ENCODE measurements around the gene ARG1. TPM values are rescaled to one million over a fixed set of nuclear protein-coding genes. Genes with fewer than 3 reads are reported as not detected.
A peak's percentile ranks its signal among the peaks of the same experiment; 100 is the strongest.

The ARG1 gene
- total and polyA plus RNA-seq, 2 of the 8 experiments (the other 6 are each of a cell fraction or from before 2014, with no cell fraction given) = not detected

GRCh38 chr6:131597446-131597845, 24.4 kb downstream of the ARG1 start:
- H2AFZ ChIP-seq (ENCODE audit: low read length) = no peak overlapping the region
- FAIRE-seq (no peak), DNase-seq (ENCODE audit: low read depth in 1 of 2, low spot score in 2 of 2) (no peak)
- no peaks in the 10 kb centered on the region for H3K9me3 ChIP-seq (ENCODE audit: insufficient read depth in 2 of 2, low read depth in 1 of 2, low read length in 1 of 2)
- no peak overlapping the region for H3K18ac ChIP-seq (ENCODE audit: extremely low read depth, low read length)
- no peaks in the 10 kb centered on the region for H3K4me1 ChIP-seq (replicated peaks in 1 of 4; ENCODE audit: control insufficient read depth in 3 of 4, insufficient read depth in 4 of 4, low read length in 3 of 4)
- no peaks in the 10 kb centered on the region for H3K79me1 ChIP-seq (ENCODE audit: low read depth, low read length)
- H3K14ac ChIP-seq (ENCODE audit: insufficient read length) = no peak overlapping the region
- H4K91ac ChIP-seq (replicated peaks; ENCODE audit: insufficient read length, low read length) = no peak overlapping the region
- H2BK120ac ChIP-seq (replicated peaks; ENCODE audit: low read depth, low read length) = no peak overlapping the region
- H2BK12ac ChIP-seq (ENCODE audit: low read depth, low read length) = no peak overlapping the region
- no peak overlapping the region for H3K27ac ChIP-seq (ENCODE audit: low read depth, low read length)
- no peak overlapping the region for H3K4me3 ChIP-seq (ENCODE audit: extremely low read depth in 1 of 4, insufficient read depth in 2 of 4, low read depth in 3 of 4, low read length in 4 of 4)
- H3K79me2 ChIP-seq (ENCODE audit: control insufficient read depth in 1 of 2, insufficient read depth in 2 of 2, low read length in 2 of 2) = no peaks in the 10 kb centered on the region
- H4K5ac ChIP-seq (ENCODE audit: insufficient read length, low read depth, low read length) = no peak overlapping the region
- H3K23ac ChIP-seq (ENCODE audit: insufficient read length) = no peak overlapping the region
- no peak overlapping the region for H3K56ac ChIP-seq (replicated peaks; ENCODE audit: insufficient read length, low read depth, low read length)
- POLR2A ChIA-PET (ENCODE audit: partially characterized antibody) = no interaction called here
- peaks cover 5 to 58% (median 27%) of the 10 kb centered on the region in 4 experiments; a peak in 7 of 8 replicates for H3K36me3 ChIP-seq (ENCODE audit: control insufficient read depth in 2 of 4, insufficient read depth in 4 of 4, low read length in 3 of 4)
- H4K20me1 ChIP-seq (replicated peaks in 1 of 2; ENCODE audit: control insufficient read depth in 1 of 2, insufficient read depth in 2 of 2, low read length in 2 of 2) = no peaks in the 10 kb centered on the region
- no peaks in the 10 kb centered on the region for H3K27me3 ChIP-seq (replicated peaks in 1 of 4; ENCODE audit: control insufficient read depth in 3 of 4, extremely low read depth in 1 of 4, insufficient read depth in 3 of 4, low read length in 3 of 4)
- H3K4me2 ChIP-seq (ENCODE audit: insufficient read depth in 1 of 2, low read depth in 2 of 2, low read length in 2 of 2) = no peak overlapping the region
- H3K23me2 ChIP-seq (ENCODE audit: low read depth, low read length) = no peaks in the 10 kb centered on the region
- no peak overlapping the region for H2BK20ac ChIP-seq (ENCODE audit: low read length)
- H4K8ac ChIP-seq (ENCODE audit: extremely low read depth, insufficient read depth, low read length) = no peak overlapping the region
- WGBS, 2 experiments (ENCODE audit: extremely low coverage in 1 of 2, insufficient coverage in 1 of 2, insufficient read length in 1 of 2, insufficient replicate concordance in 2 of 2, low coverage in 1 of 2, low lambda C conversion rate in 2 of 2, missing lambda C conversion rate in 1 of 2) = 77% methylated on average over 3 of the region's 3 CpGs; no CpG with 5 or more reads in 1 of the 2 experiments
- TF ChIP-seq RXRA (IDR thresholded peaks at IDR 0.05; ENCODE audit: insufficient read depth, low read depth, low read length) = no peak
- peak; percentile 22 to 29; a peak in 3 of 4 replicates for TF ChIP-seq RAD21 (IDR thresholded peaks at IDR 0.05 in 1 of 2, conservative IDR thresholded peaks at IDR 0.05 in 1 of 2; ENCODE audit: low read depth in 2 of 2, low read length in 2 of 2)
- peak in 2 of 3 experiments; percentile 10 to 48; a peak in 2 of 4 replicates for TF ChIP-seq CTCF (IDR thresholded peaks at IDR 0.05; ENCODE audit: control extremely low read depth in 1 of 3, insufficient read depth in 1 of 3, low read depth in 1 of 3, low read length in 3 of 3)
- H2BK5ac ChIP-seq (ENCODE audit: low read depth, low read length) = no peak overlapping the region
- H2BK15ac ChIP-seq (ENCODE audit: low read length) = no peak overlapping the region
- no peak overlapping the region for H2AK5ac ChIP-seq (ENCODE audit: low read depth, low read length)
- no peak overlapping the region for H3K9ac ChIP-seq (replicated peaks in 1 of 4; ENCODE audit: extremely low read depth in 1 of 4, low read depth in 3 of 4, low read length in 3 of 4)
- CTCF ChIA-PET (ENCODE audit: partially characterized antibody) = interaction anchor here (0.7 to 2.0 kb wide), 8 partner anchors 10 to 707 kb away, joined by 3 to 9 read pairs (median 4); no protein-coding TSS in a partner anchor
- H3K4ac ChIP-seq (replicated peaks; ENCODE audit: insufficient read length, low read depth, low read length) = no peak overlapping the region

Measured in H1 (cell line).